Ramos (cell line): Measurements from ENCODE around the gene GNLY.
"Not testable (repeated sequence)": the region's sequence is repeated elsewhere in the genome, so short reads cannot be mapped to it uniquely, and the experiment has no call there.

Source experiments
- in situ Hi-C: fragments of 300-500 bp; cut with MboI; formaldehyde crosslinking; loops from one replicate; pipeline ENCODE4 v1.14.3; 2022; ENCODE audit warnings: low sequenced_read_pairs; ENCODE audit not compliant: unreplicated experiment

Gene GNLY

GRCh38 chr2:85663594-85664565 is 30.3 kb upstream of the GNLY start:
- in situ Hi-C loops: no loop called here

GRCh38 chr2:85665264-85665937 is 28.8 kb upstream of the GNLY start:
- in situ Hi-C loops: no loop called here

DNA sequence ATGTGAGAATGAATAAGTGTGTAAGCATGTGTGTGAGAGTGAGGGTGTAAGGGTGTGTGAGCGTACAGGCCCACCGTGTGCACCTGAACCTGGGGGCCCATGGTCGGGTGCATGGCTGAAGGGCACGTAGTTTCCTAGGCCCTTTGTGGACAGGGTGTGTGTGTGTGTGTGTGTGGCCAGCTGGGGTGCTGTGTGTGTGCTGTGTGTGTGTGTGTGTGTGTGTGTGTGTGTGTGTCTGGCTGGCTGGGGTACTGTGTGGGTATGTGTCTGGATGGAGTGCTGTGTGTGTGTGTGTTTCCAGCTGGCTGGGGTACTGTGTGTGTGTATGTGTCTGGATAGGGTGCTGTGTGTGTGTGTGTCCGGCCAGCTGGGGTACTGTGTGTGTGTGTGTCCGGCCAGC is 28.1 kb upstream of the GNLY start:
- in situ Hi-C loops: no loop called here

- in situ Hi-C loops: no loop called here
Measured at GRCh38 chr2:85666435-85667316, 27.5 kb upstream of the GNLY start.

DNA sequence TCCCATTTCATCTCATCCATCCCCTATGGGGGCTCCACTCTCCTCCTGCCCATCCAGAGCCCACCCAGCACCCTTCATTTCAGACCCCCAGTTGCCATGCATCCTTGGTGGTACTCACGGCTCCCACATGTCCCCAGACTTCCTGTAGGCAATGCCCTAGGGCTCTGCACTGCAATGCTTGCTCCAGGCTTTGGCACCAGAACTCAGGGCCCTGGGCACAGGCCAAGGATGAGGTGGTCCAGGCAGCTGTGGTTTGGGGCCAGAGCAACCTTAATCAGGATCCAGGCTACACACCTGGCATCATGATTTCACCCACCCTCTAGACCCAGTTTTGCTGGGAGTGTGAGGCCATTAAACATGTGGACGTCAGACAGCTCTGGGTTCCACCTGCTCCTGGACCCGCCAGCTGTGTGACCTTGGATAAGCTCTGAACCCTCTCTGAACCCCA is 26.6 kb upstream of the GNLY start:
- in situ Hi-C loops: no loop called here

DNA sequence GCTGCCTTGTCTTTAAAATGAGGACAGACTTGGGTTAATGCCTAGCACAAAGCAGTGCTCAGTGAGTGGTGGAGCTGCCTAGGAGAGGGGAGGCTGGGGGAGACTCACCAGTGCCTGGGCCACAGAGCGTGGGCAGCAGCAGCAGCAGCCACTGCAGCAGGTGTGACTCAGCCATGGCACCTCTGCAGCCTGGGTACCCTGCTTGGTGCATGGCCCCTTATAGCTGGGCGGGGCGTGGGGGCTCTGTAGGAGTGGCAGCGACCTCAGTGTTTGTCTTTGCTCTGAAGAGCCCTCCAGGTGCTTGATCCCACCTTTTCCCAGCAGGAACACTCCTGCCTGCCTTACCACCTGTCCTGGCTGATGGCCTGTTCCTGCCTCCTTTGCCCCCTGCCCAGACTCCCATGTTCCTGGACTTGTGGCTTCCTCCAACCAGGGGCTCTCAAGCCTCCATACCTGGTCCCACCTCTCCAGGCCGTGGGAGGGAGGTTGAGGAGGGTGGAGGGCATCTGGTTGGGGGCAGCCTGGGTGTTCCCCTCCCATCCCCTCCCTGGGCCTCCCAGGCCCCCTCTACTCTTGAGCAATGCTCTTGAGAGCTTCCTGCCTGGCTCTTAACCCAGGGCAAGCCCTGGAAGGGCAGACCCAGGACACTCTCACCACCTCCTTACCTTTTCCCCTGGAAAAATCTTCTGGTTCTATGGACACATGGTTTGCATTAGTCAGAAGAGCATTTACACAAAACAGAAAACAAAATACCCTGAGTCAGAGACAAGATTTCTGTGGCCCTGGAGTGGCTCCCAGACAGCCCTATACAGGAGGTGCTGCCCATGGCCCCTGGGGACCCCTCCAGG is 25.9 kb upstream of the GNLY start, which contains the start of gene SFTPB:
TSS of gene SFTPB (minus strand) at position 191 of the 848 bp plus-strand sequence. CDS start at position 175, 16 bp downstream.
- in situ Hi-C loops: no loop called here

- in situ Hi-C loops: no loop called here
Measured at GRCh38 chr2:85668857-85669142, 25.4 kb upstream of the GNLY start.

DNA sequence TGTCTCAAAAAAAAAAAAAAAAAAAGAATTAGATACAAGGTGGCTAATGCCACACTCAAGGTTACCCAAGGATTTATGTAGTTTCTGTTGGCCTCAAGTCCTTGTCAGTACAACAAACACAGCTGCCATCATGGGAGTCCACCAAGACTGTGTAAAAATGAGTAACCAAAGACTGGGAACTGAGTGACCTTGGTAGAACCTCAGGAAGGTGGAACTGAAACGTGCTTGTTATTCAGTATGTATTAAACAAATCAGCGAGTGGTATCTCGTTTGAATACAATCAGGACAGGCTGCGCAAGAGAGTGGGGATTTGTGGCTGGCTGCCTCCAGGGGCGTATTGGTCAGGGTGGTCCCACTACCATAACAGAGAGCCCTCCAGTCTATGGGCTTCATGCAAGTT is 24.6 kb upstream of the GNLY start:
- in situ Hi-C loops: no loop called here

DNA sequence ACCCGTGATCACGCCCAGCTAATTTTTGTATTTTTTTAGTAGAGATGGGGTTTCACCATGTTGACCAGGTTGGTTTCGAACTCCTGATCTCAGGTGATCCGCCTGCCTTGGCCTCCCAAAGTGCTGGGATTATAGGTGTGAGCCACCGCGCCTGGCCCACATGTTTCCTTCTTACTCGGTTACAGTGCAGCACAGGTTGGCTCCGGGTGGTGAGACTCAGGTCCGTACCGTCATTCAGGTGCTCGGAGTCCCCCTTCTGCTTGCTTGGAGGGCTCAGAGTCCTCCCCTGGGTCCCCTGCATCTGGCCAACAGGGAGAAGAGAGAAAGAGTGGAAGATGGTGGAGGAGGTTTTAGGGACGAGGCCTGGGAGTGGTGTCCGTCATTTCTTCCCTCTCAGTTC is 23.7 kb upstream of the GNLY start:
- in situ Hi-C loops: not testable (repeated sequence)

GRCh38 chr2:85672456-85672855 is 21.7 kb upstream of the GNLY start:
- in situ Hi-C loops: no loop called here

DNA sequence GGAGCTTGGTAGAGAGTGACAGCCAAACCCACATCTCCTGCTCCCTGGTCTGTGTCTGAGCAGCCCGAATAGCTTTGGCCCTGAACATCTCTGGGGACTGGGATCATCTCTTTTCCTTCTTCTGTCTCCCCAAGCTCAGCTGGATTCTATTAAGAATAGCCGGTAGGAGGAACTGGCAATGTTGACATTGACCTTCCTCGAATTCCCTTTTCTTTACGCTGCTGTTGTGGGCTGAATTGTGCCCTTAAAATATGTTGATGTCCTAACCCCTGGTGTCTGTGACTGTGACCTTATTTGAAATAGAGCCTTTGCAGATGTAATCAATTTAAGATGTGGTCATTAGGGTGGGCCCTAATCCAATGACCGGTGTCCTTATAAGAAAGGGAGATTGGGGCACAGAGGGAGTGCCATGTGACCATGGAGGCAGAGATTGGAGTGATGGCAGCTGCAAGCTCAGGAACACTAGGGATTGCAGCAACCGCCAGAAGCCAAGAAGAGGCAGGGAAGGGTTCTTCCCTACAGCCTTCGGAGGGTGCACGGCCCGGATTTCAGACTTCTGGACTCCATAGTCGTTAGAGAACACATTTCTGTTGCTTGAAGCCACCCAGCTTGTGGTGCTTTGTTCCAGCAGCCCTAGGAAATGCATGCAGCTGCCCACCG is 20.3 kb upstream of the GNLY start:
- in situ Hi-C loops: no loop called here

GRCh38 chr2:85674417-85674816 is 19.7 kb upstream of the GNLY start:
- in situ Hi-C loops: no loop called here

DNA sequence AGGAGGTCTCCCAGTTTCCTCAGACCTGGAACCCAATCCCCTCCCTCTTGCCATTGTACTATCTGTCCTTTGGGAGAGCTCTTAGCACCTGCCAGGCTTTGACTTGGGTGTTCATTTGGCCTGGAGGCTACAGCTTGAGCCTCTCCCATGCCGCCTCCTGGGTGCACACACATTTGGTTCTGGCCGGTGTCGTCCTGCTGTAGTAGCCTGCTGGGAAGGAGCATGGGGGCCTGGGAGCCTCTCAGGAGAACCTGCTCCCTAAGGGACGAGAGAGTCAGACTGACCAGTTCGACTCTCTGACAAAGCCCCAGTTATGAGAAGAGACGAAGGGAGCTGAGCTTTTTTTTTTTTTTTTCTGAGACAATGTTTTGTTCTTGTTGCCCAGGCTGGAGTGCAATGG is 18.7 kb upstream of the GNLY start:
- in situ Hi-C loops: no loop called here

DNA sequence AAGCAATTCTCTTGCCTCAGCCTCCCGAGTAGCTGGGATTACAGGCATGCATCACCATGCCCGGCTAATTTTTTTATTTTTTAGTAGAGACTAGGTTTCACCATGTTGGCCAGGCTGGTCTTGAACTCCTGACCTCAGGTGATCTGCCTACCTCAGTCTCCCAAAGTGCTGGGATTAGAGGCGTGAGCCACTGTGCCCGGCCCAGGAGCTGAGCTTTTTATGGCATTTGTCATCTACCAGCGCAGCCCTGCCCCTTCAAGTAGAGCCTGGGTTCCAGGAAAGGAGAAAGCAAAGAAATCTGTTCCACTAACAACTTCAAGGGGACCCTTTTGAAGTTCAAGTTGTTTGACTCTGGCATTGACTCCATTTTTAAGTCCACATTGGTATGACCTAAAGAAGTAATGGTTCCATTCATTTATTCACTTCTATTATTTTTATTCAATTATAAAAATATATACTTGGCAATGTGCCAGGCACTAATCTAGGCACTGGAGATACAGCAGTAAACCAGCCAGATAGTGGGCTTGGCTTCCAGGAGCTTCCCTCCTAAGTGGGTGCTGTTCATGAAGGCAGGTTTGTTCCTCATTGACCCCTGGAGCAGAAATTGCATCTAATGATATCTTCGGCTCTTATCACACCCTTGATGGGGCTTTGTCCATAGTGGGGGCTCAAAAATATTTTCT is 18.2 kb upstream of the GNLY start:
- in situ Hi-C loops: no loop called here

GRCh38 chr2:85678377-85678776 is 15.8 kb upstream of the GNLY start:
- in situ Hi-C loops: no loop called here

GRCh38 chr2:85678794-85679672 is 15.1 kb upstream of the GNLY start:
- in situ Hi-C loops: no loop called here

GRCh38 chr2:85680707-85681371 is 13.3 kb upstream of the GNLY start:
- in situ Hi-C loops: no loop called here
